WI38 (cell line): ENCODE data around the gene LOXHD1.

ENCODE experiments used
- H3K4me3 ChIP-seq: 2 replicates; pipeline ENCODE4 v1.5.1; 2011; ENCODE audit warnings: low read depth, mild to moderate bottlenecking, control low read depth, low read length
- CTCF ChIP-seq: IDR thresholded peaks from 2 replicates; pipeline ENCODE4 v1.5.1; 2012; ENCODE audit warnings: low read depth, mild to moderate bottlenecking, control low read depth, low read length

LOXHD1 gene

GRCh38 chr18:46627136-46627535 lies 29.9 kb downstream of the LOXHD1 start:
- no peak overlapping the region for H3K4me3 ChIP-seq
- no peak for TF ChIP-seq CTCF

- H3K4me3 ChIP-seq: no peak overlapping the region
- no peak for TF ChIP-seq CTCF
Measured at GRCh38 chr18:46625069-46625468, 32.0 kb downstream of the LOXHD1 start.

GRCh38 chr18:46624127-46624526 lies 32.9 kb downstream of the LOXHD1 start:
- TF ChIP-seq CTCF: no peak
- H3K4me3 ChIP-seq: no peak overlapping the region

- H3K4me3 ChIP-seq: no peak overlapping the region
- TF ChIP-seq CTCF: no peak
Measured at GRCh38 chr18:46623541-46623940, 33.5 kb downstream of the LOXHD1 start.

GRCh38 chr18:46622999-46623398 lies 34.0 kb downstream of the LOXHD1 start:
- no peak overlapping the region for H3K4me3 ChIP-seq
- no peak for TF ChIP-seq CTCF

- no peak for TF ChIP-seq CTCF
- H3K4me3 ChIP-seq: no peak overlapping the region
Measured at GRCh38 chr18:46622451-46622850, 34.6 kb downstream of the LOXHD1 start.

GRCh38 chr18:46621871-46622270 lies 35.1 kb downstream of the LOXHD1 start:
- TF ChIP-seq CTCF: no peak
- no peak overlapping the region for H3K4me3 ChIP-seq
